Neural crest cell (in vitro differentiated cells): Measurements from ENCODE around the gene SMARCA2. TPM values are rescaled to one million over a fixed set of nuclear protein-coding genes. Genes with fewer than 3 reads are reported as not detected.

Experiments used
- DNase-seq: peaks from one replicate; pipeline ENCODE4 v3.0.0; 2021; ENCODE audit warnings: low read depth, mixed read lengths, low spot score
- H3K27ac Mint-ChIP-seq: one replicate; pipeline ENCODE4 v1.8.0; 2021; ENCODE audit warnings: mild to moderate bottlenecking, mixed read lengths; ENCODE audit not compliant: unreplicated experiment
- H3K27me3 Mint-ChIP-seq: 2 replicates; pipeline ENCODE4 v1.8.0; 2021; ENCODE audit warnings: low read depth, mild to moderate bottlenecking, mixed read lengths
- H3K36me3 Mint-ChIP-seq: 2 replicates; pipeline ENCODE4 v1.8.0; 2021; ENCODE audit warnings: low read depth, mild to moderate bottlenecking, mixed read lengths
- H3K4me1 Mint-ChIP-seq: 2 replicates; pipeline ENCODE4 v1.8.0; 2021; ENCODE audit warnings: mixed read lengths
- H3K4me3 Mint-ChIP-seq: one replicate; pipeline ENCODE4 v1.8.0; 2021; ENCODE audit warnings: mild to moderate bottlenecking, mixed read lengths
- H3K9me3 Mint-ChIP-seq: 2 replicates; pipeline ENCODE4 v1.8.0; 2021; ENCODE audit warnings: mixed read lengths
- total RNA-seq: library from RNA; stranded (reverse); gene quantifications from 2 replicates; pipeline ENCODE4 v1.2.1, GENCODE V29; 2021
- TF ChIP-seq, protein P1 (sequence below): fragments of 200-600 bp; sonication (generic); conservative IDR thresholded peaks from 2 replicates; pipeline ENCODE4 v1.5.0; 2021; ENCODE audit warnings: antibody characterized with exemption, mild to moderate bottlenecking

Gene SMARCA2
- total RNA-seq, 1 donor from 2014 or later: 19.4 TPM

DNA sequence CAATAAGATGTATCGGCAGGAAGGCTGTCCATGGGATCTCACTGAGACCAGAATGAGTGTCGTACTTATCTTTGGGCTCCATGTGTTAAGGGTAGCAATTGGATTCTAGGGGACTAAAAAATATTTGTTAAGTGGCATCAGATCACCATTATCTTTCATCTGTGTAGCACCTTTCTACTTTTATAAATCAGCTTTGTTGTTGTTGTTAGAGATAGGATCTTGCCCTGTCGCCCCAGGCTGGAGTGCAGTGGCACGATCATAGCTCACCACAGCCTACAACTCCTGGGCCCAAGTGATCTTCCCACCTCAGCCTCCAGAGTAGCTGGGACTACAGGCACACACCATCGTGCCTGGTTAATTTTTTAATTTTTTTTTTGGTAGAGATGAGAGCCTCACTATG lies 220.5 kb downstream of the SMARCA2 start:
- Mint-ChIP-seq H3K27ac (no peak overlapping the region), H3K36me3 (no peaks in the 10 kb centered on the region), H3K4me1 (peaks cover 42% of the 10 kb centered on the region), H3K9me3 (peaks cover 16% of the 10 kb centered on the region), H3K27me3 (no peaks in the 10 kb centered on the region), H3K4me3 (no peak overlapping the region)
- TF ChIP-seq, protein P1, sequence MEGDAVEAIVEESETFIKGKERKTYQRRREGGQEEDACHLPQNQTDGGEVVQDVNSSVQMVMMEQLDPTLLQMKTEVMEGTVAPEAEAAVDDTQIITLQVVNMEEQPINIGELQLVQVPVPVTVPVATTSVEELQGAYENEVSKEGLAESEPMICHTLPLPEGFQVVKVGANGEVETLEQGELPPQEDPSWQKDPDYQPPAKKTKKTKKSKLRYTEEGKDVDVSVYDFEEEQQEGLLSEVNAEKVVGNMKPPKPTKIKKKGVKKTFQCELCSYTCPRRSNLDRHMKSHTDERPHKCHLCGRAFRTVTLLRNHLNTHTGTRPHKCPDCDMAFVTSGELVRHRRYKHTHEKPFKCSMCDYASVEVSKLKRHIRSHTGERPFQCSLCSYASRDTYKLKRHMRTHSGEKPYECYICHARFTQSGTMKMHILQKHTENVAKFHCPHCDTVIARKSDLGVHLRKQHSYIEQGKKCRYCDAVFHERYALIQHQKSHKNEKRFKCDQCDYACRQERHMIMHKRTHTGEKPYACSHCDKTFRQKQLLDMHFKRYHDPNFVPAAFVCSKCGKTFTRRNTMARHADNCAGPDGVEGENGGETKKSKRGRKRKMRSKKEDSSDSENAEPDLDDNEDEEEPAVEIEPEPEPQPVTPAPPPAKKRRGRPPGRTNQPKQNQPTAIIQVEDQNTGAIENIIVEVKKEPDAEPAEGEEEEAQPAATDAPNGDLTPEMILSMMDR: no peak
- no peak for DNase-seq

DNA sequence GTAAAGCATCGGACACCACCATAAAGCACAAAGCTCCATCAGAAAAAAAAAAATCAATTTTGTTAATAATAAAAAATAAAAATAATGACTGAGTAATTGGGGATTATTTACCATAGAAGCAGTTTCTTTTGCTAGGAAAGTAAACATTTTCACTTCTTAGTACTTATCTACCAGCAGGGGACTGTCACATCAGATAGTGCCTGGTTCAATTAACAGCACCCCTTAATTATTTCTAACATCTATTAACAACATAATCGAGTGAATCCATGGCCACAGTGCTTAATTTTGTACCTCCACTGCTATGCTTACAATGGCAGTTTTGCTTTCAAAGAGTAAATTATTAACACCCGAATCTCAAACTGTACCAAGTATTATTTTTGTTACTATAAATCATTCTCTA lies 221.7 kb downstream of the SMARCA2 start:
- no peaks in the 10 kb centered on the region for H3K27me3 Mint-ChIP-seq
- no peak for DNase-seq
- H3K27ac Mint-ChIP-seq: no peak overlapping the region
- peaks cover 51% of the 10 kb centered on the region for H3K4me1 Mint-ChIP-seq
- TF ChIP-seq, protein P1: peak; percentile 17
- peaks cover 11% of the 10 kb centered on the region for H3K9me3 Mint-ChIP-seq
- no peak overlapping the region for H3K4me3 Mint-ChIP-seq
- H3K36me3 Mint-ChIP-seq: no peaks in the 10 kb centered on the region

DNA sequence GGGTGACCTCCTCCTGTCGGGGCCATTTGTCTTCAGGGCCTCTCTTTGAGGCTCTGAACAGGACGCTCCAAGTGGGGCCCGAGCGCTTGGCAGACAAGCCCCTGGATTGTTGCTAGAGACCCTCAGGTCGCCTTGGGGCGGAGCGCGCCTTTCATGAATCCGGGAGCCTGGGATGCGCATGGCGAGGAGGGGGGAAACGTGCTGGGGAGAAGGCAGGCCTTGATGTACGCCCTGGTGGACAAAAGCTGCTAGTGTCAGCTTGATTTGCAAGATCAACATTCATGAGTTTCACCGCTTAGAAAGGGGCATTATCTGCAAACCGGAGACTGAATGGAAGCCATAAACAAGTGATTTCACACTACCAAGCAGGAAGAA lies 226.3 kb downstream of the SMARCA2 start:
- peaks cover 62% of the 10 kb centered on the region for H3K4me1 Mint-ChIP-seq
- peak; percentile 90 for DNase-seq
- peaks cover 4% of the 10 kb centered on the region for H3K9me3 Mint-ChIP-seq
- H3K4me3 Mint-ChIP-seq: peak overlapping the region; percentile 87
- H3K27me3 Mint-ChIP-seq: no peaks in the 10 kb centered on the region
- TF ChIP-seq, protein P1: peak; percentile 77
- H3K27ac Mint-ChIP-seq: peak overlapping the region; percentile 97
- H3K36me3 Mint-ChIP-seq: peaks cover 4% of the 10 kb centered on the region

DNA sequence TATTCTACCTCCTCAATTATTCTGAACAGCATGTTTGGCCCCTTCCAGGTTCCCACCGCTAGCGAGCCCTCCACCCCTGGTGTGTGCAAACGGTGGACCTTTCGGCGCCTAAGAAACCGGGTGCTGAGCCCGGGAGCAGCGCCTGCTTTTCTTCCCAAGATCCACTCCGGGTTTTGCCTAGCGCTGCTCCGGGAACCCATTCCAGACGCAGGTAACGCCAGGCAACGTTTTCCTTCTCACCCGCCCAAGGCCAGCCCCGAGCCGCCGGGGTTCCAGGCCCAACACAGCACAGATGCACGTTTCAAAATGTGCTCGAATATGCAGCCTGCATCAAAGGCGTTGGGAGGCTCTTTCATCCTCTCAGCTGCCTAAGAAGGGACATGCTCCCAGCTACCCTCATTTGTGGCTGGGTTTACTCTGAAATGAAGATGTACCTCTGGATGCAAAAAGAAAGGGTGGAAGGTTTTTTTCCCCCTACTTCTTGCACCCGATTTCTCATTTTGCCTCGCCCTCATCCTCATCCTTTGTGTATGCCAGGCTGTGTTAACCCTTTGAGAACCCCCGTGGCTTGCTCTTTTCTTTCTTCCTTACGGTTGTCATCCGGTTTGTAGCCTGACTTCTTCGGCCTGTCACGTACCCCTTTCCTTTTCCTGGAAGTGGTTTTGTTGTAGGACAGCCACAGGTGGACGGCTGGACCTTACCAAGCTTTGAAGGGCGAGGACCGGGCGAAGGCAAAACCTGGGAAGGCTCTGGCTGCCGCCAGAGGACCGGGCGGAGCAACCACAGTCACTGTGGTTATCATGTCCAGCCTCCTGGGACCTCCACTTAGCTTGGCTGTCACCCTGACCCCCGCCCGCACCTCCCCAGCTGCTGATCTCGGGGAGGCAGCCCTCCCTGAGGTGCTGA lies 226.9 kb downstream of the SMARCA2 start:
- DNase-seq: peak; percentile 91
- TF ChIP-seq, protein P1: peak; percentile 33
- peaks cover 4% of the 10 kb centered on the region for H3K36me3 Mint-ChIP-seq
- H3K4me1 Mint-ChIP-seq: peaks cover 62% of the 10 kb centered on the region
- H3K27ac Mint-ChIP-seq: peak overlapping the region; percentile 97
- H3K4me3 Mint-ChIP-seq: peak overlapping the region; percentile 87
- no peaks in the 10 kb centered on the region for H3K27me3 Mint-ChIP-seq
- H3K9me3 Mint-ChIP-seq: peaks cover 4% of the 10 kb centered on the region

DNA sequence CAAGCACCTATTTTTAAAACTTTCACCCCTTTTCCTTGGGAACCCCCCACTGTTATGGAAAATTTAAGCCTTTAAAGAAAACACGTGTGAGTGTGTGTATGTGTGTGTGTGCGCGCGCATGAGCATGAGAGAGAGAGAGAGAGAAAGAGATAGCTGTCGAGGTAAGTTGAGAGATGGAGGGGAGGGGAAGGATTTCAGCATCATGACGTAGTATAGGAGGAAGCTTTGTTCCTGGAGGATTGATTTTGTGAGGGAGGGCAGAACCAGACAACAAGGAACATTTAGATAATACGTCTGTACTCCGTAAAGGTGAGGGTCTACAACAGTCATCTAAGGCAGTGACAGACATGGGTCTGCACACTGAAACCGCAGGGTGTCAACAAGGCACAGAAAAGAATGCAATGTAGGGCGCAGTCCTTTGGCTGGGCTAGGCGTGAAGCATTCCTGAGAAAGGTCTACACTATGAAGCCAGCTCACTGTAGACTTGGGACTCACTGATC lies 227.7 kb downstream of the SMARCA2 start:
- DNase-seq: peak; percentile 14
- H3K4me1 Mint-ChIP-seq: peaks cover 62% of the 10 kb centered on the region
- H3K27me3 Mint-ChIP-seq: no peaks in the 10 kb centered on the region
- H3K36me3 Mint-ChIP-seq: peaks cover 8% of the 10 kb centered on the region
- peak overlapping the region; percentile 97 for H3K27ac Mint-ChIP-seq
- TF ChIP-seq, protein P1: no peak
- peaks cover 7% of the 10 kb centered on the region for H3K9me3 Mint-ChIP-seq
- H3K4me3 Mint-ChIP-seq: peak overlapping the region; percentile 87
